Activated B cell treated with CpG ODN at 0.5 μM for 24 hours (primary cell): ENCODE data around the gene NOL4L. TPM values are rescaled to one million over a fixed set of nuclear protein-coding genes. Genes with fewer than 3 reads are reported as not detected.
A peak's percentile ranks its signal among the peaks of the same experiment; 100 is the strongest.

Source experiments
- ATAC-seq: fragments of 200-7000 bp; cut with Tn5 transposase; one replicate; pipeline ENCODE4 v1.10.0; 2021; ENCODE audit warnings: low read depth, mild to moderate bottlenecking, moderate library complexity
- CTCF ChIA-PET: fragments of 350-600 bp; sonication (Branson Sonifier 250); formaldehyde crosslinking; loops from one replicate; lab custom pipeline; 2021; ENCODE audit warnings: antibody characterized with exemption; lab: Charles Lee
- POLR2A ChIA-PET: fragments of 350-600 bp; sonication (Branson Sonifier 250); formaldehyde crosslinking; loops from one replicate; lab custom pipeline; 2021; ENCODE audit warnings: antibody characterized with exemption; lab: Charles Lee
- DNase-seq: peaks from one replicate; pipeline ENCODE4 v3.0.0; 2022
- H3K27ac Mint-ChIP-seq: one replicate; pipeline ENCODE4 v1.8.0; 2020; ENCODE audit warnings: mixed read lengths
- H3K27me3 Mint-ChIP-seq: one replicate; pipeline ENCODE4 v1.8.0; 2021; ENCODE audit warnings: mixed read lengths
- H3K36me3 Mint-ChIP-seq: one replicate; pipeline ENCODE4 v1.8.0; 2021; ENCODE audit warnings: low read depth, mixed read lengths
- H3K4me1 Mint-ChIP-seq: one replicate; pipeline ENCODE4 v1.8.0; 2021; ENCODE audit warnings: mixed read lengths
- H3K4me3 Mint-ChIP-seq: one replicate; pipeline ENCODE4 v1.8.0; 2020; ENCODE audit warnings: mild to moderate bottlenecking, mixed read lengths
- H3K9me3 Mint-ChIP-seq: one replicate; pipeline ENCODE4 v1.8.0; 2020; ENCODE audit warnings: mixed read lengths
- intact Hi-C: fragments of 100-400 bp; cut with micrococcal nuclease; formaldehyde crosslinking; loops from one replicate; pipeline ENCODE4 v1.15.1; 2024
- total RNA-seq: library from RNA; stranded (reverse); gene quantifications from 2 replicates; pipeline ENCODE4 v1.2.3, GENCODE V29; 2022
- TF ChIP-seq, protein P1 (sequence below): fragments of 200-600 bp; IDR thresholded peaks from one replicate; pipeline ENCODE4 v1.8.0; 2022; ENCODE audit warnings: antibody characterized with exemption, mild to moderate bottlenecking

NOL4L gene
- total RNA-seq, 1 donor from 2014 or later, result 4.7 TPM

DNA sequence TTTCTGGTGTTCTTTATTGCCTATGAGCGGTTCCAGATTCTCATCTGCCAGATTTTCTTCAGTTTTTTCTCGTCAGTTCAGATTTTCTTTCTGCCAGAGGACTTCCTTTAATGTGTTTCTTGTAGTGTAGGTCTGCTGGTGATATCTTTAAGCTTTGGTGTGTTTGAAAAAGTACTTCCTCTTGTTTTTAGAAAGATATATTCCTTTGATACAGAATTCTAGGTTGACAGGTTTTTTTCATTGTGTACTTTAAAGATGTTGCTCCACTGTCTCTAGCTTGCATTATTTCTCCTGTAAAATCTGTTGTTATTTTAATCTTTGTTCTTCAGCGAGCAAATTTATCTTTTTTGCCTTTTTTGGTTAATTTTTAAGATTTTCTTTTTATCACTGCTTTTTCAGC is 190.1 kb downstream of the NOL4L start:
- DNase-seq (no peak), ATAC-seq (no peak)
- Mint-ChIP-seq H3K9me3 (peaks cover 9% of the 10 kb centered on the region), H3K27me3 (no peaks in the 10 kb centered on the region), H3K4me3 (no peak overlapping the region), H3K36me3 (peaks cover 65% of the 10 kb centered on the region), H3K4me1 (peaks cover 23% of the 10 kb centered on the region), H3K27ac (peak overlapping the region; percentile 8)
- POLR2A ChIA-PET, result no interaction called here
- CTCF ChIA-PET, result no interaction called here
- intact Hi-C loops, result no loop called here
- TF ChIP-seq, protein P1, sequence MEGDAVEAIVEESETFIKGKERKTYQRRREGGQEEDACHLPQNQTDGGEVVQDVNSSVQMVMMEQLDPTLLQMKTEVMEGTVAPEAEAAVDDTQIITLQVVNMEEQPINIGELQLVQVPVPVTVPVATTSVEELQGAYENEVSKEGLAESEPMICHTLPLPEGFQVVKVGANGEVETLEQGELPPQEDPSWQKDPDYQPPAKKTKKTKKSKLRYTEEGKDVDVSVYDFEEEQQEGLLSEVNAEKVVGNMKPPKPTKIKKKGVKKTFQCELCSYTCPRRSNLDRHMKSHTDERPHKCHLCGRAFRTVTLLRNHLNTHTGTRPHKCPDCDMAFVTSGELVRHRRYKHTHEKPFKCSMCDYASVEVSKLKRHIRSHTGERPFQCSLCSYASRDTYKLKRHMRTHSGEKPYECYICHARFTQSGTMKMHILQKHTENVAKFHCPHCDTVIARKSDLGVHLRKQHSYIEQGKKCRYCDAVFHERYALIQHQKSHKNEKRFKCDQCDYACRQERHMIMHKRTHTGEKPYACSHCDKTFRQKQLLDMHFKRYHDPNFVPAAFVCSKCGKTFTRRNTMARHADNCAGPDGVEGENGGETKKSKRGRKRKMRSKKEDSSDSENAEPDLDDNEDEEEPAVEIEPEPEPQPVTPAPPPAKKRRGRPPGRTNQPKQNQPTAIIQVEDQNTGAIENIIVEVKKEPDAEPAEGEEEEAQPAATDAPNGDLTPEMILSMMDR, result no peak

Other genes starting within 250 kb of the NOL4L start
- 145 and 169 TPM in 2 replicates for gene ASXL1, start 227.0 kb downstream of the NOL4L start, total RNA-seq
- 0.05 TPM in 1 of 2 replicates, not detected in the other for gene C20orf203, start 88.6 kb upstream of the NOL4L start, total RNA-seq
- gene COMMD7, start 158.1 kb upstream of the NOL4L start, total RNA-seq, result 35.5 and 37.9 TPM in 2 replicates
- 0.20 and 0.32 TPM in 2 replicates for gene DNMT3B, start 177.1 kb upstream of the NOL4L start, total RNA-seq
- gene MAPRE1, start 234.6 kb upstream of the NOL4L start, total RNA-seq, result 97.4 and 98.1 TPM in 2 replicates